Gastroesophageal sphincter (tissue), 4 donors: ENCODE measurements around the gene PUSL1. TPM values are rescaled to one million over a fixed set of nuclear protein-coding genes. Genes with fewer than 3 reads are reported as not detected.

Experiments
- ATAC-seq: fragments of 150-250 bp; one replicate; pipeline ENCODE4 v1.9.1; 2016; ENCODE audit warnings: mild to moderate bottlenecking, moderate library complexity
- H3K27ac ChIP-seq, 4 donors: fragments of 200-600 bp; sonication (generic) in 3 of 4; 1 replicate in 3 of 4; 2 replicates in 1 of 4; pipeline ENCODE4 v1.5.1; 2016 to 2019
- H3K27me3 ChIP-seq: fragments of 200-600 bp; sonication (generic); one replicate; pipeline ENCODE4 v1.5.1; 2019
- H3K36me3 ChIP-seq, 2 donors: fragments of 200-600 bp; sonication (generic); one replicate each; pipeline ENCODE4 v1.5.1; 2019; ENCODE audit warnings: control low read depth in 1 of 2
- H3K4me1 ChIP-seq, 3 donors: fragments of 200-600 bp; sonication (generic); 1 replicate in 2 of 3; 2 replicates in 1 of 3; pipeline ENCODE4 v1.5.1; 2016 to 2019; ENCODE audit warnings: control low read depth in 2 of 3
- H3K4me3 ChIP-seq, 2 donors: fragments of 200-600 bp; sonication (generic); one replicate each; pipeline ENCODE4 v1.5.1; 2019; ENCODE audit warnings: mild to moderate bottlenecking in 1 of 2, moderate library complexity in 1 of 2
- H3K9me3 ChIP-seq, 3 donors: fragments of 200-600 bp; sonication (generic); one replicate each; pipeline ENCODE4 v1.5.1; 2017 to 2019; ENCODE audit warnings: control low read depth in 2 of 3
- CTCF ChIP-seq, 4 experiments: fragments of 200-600 bp in 2 of 4; fragments of 450-650 bp in 2 of 4; sonication (generic) in 1 of 4; IDR thresholded peaks; one replicate each; pipeline ENCODE4 v1.5.1; 2017 to 2019; ENCODE audit warnings: antibody characterized with exemption in 4 of 4, mild to moderate bottlenecking in 2 of 4, moderate library complexity in 2 of 4
- EP300 ChIP-seq: sonication (generic); formaldehyde crosslinking; IDR thresholded peaks from one replicate; pipeline ENCODE4 v1.6.1; 2017; ENCODE audit warnings: antibody characterized with exemption, mild to moderate bottlenecking
- POLR2A ChIP-seq, 2 donors: fragments of 450-650 bp; IDR thresholded peaks; one replicate each; pipeline ENCODE4 v1.6.1; 2017; ENCODE audit warnings: antibody characterized with exemption in 2 of 2, mild to moderate bottlenecking in 2 of 2, moderate library complexity in 1 of 2
- POLR2AphosphoS5 ChIP-seq: sonication (generic); formaldehyde crosslinking; IDR thresholded peaks from one replicate; pipeline ENCODE4 v1.6.1; 2017; ENCODE audit warnings: antibody characterized with exemption
- WGBS, 2 donors: methylation state at CpG; one replicate each; pipeline ENCODE4 v1.1.5; 2018; ENCODE audit warnings: low coverage in 1 of 2; 5-methylcytosine and 5-hydroxymethylcytosine counted together
- total RNA-seq, 4 donors: library from RNA; depleted of rRNA; stranded (reverse); fragments of >200 nt; gene quantifications; one replicate each; pipeline ENCODE4 v1.1.0, GENCODE V29; 2016

Gene PUSL1
- total RNA-seq, 4 donors from 2014 or later, result 12.5 to 24.2 (median 19.4) TPM

- TF ChIP-seq CTCF (IDR thresholded peaks at IDR 0.05), result no peak
- TF ChIP-seq EP300, result no peak
- no peak for TF ChIP-seq POLR2A (IDR thresholded peaks at IDR 0.05)
- TF ChIP-seq POLR2AphosphoS5, result no peak
- Histone ChIP-seq H3K27me3 (no peaks in the 10 kb centered on the region), H3K36me3 (peaks cover 0 to 73% of the 10 kb centered on the region in 2 donors), H3K4me3 (no peak overlapping the region), H3K9me3 (no peaks in the 10 kb centered on the region), H3K4me1 (peaks cover 0 to 19% (median 3%) of the 10 kb centered on the region in 3 donors), H3K27ac (no peak overlapping the region)
- ATAC-seq, result no peak
- WGBS, 2 donors, result 93% methylated on average over 6 of the region's 23 CpGs; no CpG with 5 or more reads in 1 of the 2 donors
Measured at GRCh38 chr1:1340185-1340584, 31.8 kb downstream of the PUSL1 start.

- Histone ChIP-seq H3K27me3 (no peaks in the 10 kb centered on the region), H3K36me3 (peaks cover 0 to 66% of the 10 kb centered on the region in 2 donors), H3K9me3 (no peaks in the 10 kb centered on the region), H3K4me1 (peaks cover 0 to 27% (median 11%) of the 10 kb centered on the region in 3 donors), H3K27ac (no peak overlapping the region), H3K4me3 (no peak overlapping the region)
- TF ChIP-seq POLR2A (IDR thresholded peaks at IDR 0.05) (no peak), POLR2AphosphoS5 (no peak), CTCF (IDR thresholded peaks at IDR 0.05) (no peak), EP300 (no peak)
- ATAC-seq, result no peak
- WGBS, 2 donors, result 83 to 85% methylated on average over 24 to 30 of the region's 36 CpGs
Measured at GRCh38 chr1:1340791-1341548, 32.6 kb downstream of the PUSL1 start.

GRCh38 chr1:1341549-1342021 is 33.2 kb downstream of the PUSL1 start:
- Histone ChIP-seq H3K4me1 (peaks cover 0 to 33% (median 17%) of the 10 kb centered on the region in 3 donors), H3K9me3 (no peaks in the 10 kb centered on the region), H3K27ac (no peak overlapping the region), H3K4me3 (no peak overlapping the region), H3K27me3 (no peaks in the 10 kb centered on the region), H3K36me3 (peaks cover 0 to 60% of the 10 kb centered on the region in 2 donors)
- no peak for TF ChIP-seq POLR2A (IDR thresholded peaks at IDR 0.05)
- TF ChIP-seq EP300, result no peak
- TF ChIP-seq CTCF (IDR thresholded peaks at IDR 0.05), result no peak
- TF ChIP-seq POLR2AphosphoS5, result no peak
- ATAC-seq, result no peak
- WGBS, 2 donors, result 96% methylated on average over 7 of the region's 17 CpGs; no CpG with 5 or more reads in 1 of the 2 donors

- Histone ChIP-seq H3K9me3 (no peaks in the 10 kb centered on the region), H3K27ac (no peak overlapping the region), H3K4me3 (no peak overlapping the region), H3K4me1 (peaks cover 0 to 38% (median 22%) of the 10 kb centered on the region in 3 donors), H3K36me3 (peaks cover 0 to 55% of the 10 kb centered on the region in 2 donors), H3K27me3 (no peaks in the 10 kb centered on the region)
- WGBS, 2 donors, result no CpG with 5 or more reads among the region's 28 CpGs
- TF ChIP-seq EP300 (no peak), POLR2A (IDR thresholded peaks at IDR 0.05) (no peak), CTCF (IDR thresholded peaks at IDR 0.05) (no peak), POLR2AphosphoS5 (no peak)
- no peak for ATAC-seq
Measured at GRCh38 chr1:1342061-1342562, 33.7 kb downstream of the PUSL1 start.
